ENCODE results near the gene GPN3.

DNA sequence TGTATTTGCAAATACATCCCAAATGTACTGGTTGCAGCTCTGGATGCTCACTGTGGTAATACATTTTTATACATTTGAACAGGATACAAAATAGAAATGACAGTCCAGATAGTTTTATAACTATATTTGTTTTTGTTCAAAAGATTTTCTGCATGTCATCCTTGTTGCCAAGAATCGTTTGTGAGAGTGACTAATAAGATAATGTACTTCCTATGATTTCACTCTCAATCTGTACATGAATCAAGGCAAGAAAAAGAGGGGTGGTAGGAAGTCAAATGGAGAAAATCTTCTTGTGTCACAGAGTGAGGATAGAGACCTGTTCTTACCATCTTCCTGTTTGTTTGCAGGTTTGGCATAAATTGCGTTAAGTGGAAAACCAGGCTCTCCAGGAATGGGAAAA is 31.8 kb downstream of the GPN3 start:
- TF ChIP-seq EZH2 (IDR thresholded peaks at IDR 0.05; ENCODE audit: borderline replicate concordance, insufficient read depth, low read depth, low read length, poor library complexity, severe bottlenecking) (no peak), CTCF (IDR thresholded peaks at IDR 0.05) (no peak)
